SK-N-SH (cell line): ENCODE data around the gene RPH3AL. TPM values are rescaled to one million over a fixed set of nuclear protein-coding genes. Genes with fewer than 3 reads are reported as not detected.

Experiments used
- CTCF ChIA-PET: fragments of 300-600, 350-600 bp; formaldehyde crosslinking; extraction: SDS; loops from one replicate; lab custom pipeline; 2021; lab: Yijun Ruan, JAX
- POLR2A ChIA-PET: fragments of 350-600 bp; sonication (Branson Sonifier 250); formaldehyde crosslinking; extraction: SDS; loops from one replicate; lab custom pipeline; 2020; ENCODE audit warnings: antibody characterized with exemption, inconsistent platforms; lab: Yijun Ruan, JAX
- DNase-seq: peaks from one replicate; pipeline ENCODE4 v3.0.0; 2012
- H2AFZ ChIP-seq: fragments of 200-600 bp; sonication (generic); 2 replicates; pipeline ENCODE4 v1.8.1; 2016; ENCODE audit warnings: antibody characterized with exemption, mild to moderate bottlenecking, low read depth
- H3F3A ChIP-seq: fragments of 200-600 bp; sonication (generic); replicated peaks from 2 replicates; pipeline ENCODE3; 2016; ENCODE audit warnings: antibody characterized with exemption, mild to moderate bottlenecking; ENCODE audit not compliant: insufficient read depth
- H3K27ac ChIP-seq, 2 experiments: fragments of 200-500 bp in 1 of 2; fragments of 200-600 bp in 1 of 2; sonication (Bioruptor generic) in 1 of 2; sonication (generic), shearing (Covaris generic) in 1 of 2; 2 replicates each; pipeline versions ENCODE4 v1.5.1 to v1.6.1; 2014 to 2016; ENCODE audit warnings: low read depth in 2 of 2, inconsistent platforms in 1 of 2, low read length in 1 of 2, mild to moderate bottlenecking in 1 of 2, mixed read lengths in 1 of 2
- H3K27me3 ChIP-seq: fragments of 200-600 bp; sonication (generic), shearing (Covaris generic); 2 replicates; pipeline ENCODE4 v1.6.1; 2016; ENCODE audit warnings: mixed run types; ENCODE audit not compliant: insufficient read depth
- H3K36me3 ChIP-seq, 2 experiments: fragments of 200-500 bp in 1 of 2; fragments of 200-600 bp in 1 of 2; sonication (Bioruptor generic) in 1 of 2; sonication (generic) in 1 of 2; replicated peaks in 1 of 2; 2 replicates each; pipeline versions ENCODE3 to v1.5.1; 2014 to 2016; ENCODE audit warnings: low read length in 1 of 2, mild to moderate bottlenecking in 1 of 2; ENCODE audit not compliant: insufficient read depth in 2 of 2, control insufficient read depth in 1 of 2
- H3K4me1 ChIP-seq, 2 experiments: fragments of 200-500 bp in 1 of 2; fragments of 200-600 bp in 1 of 2; sonication (Bioruptor generic) in 1 of 2; sonication (generic), shearing (Covaris generic) in 1 of 2; 2 replicates each; pipeline versions ENCODE4 v1.5.1 to v1.6.1; 2014 to 2016; ENCODE audit warnings: low read depth in 1 of 2, low read length in 1 of 2, mixed run types in 1 of 2; ENCODE audit not compliant: insufficient read depth in 2 of 2, control insufficient read depth in 1 of 2
- H3K4me2 ChIP-seq: fragments of 200-600 bp; sonication (generic), shearing (Covaris generic); 2 replicates; pipeline ENCODE4 v1.6.1; 2017; ENCODE audit warnings: mixed run types
- H3K4me3 ChIP-seq, 2 experiments: fragments of 200-500 bp in 1 of 2; fragments of 200-600 bp in 1 of 2; sonication (Bioruptor generic) in 1 of 2; sonication (generic), shearing (Covaris generic) in 1 of 2; 2 replicates each; pipeline versions ENCODE4 v1.5.1 to v1.8.1; 2014 to 2016; ENCODE audit warnings: low read depth in 2 of 2, inconsistent platforms in 1 of 2, low read length in 1 of 2, mild to moderate bottlenecking in 1 of 2, mixed read lengths in 1 of 2, moderate library complexity in 1 of 2
- H3K79me2 ChIP-seq: fragments of 200-600 bp; sonication (generic); 2 replicates; pipeline ENCODE4 v1.8.1; 2017; ENCODE audit warnings: mild to moderate bottlenecking; ENCODE audit not compliant: insufficient read depth
- H3K9ac ChIP-seq: fragments of 200-600 bp; sonication (generic); 2 replicates; pipeline ENCODE4 v1.6.1; 2017; ENCODE audit warnings: mixed run types
- H3K9me2 ChIP-seq: fragments of 200-600 bp; sonication (generic); 2 replicates; pipeline ENCODE4 v1.6.1; 2017; ENCODE audit warnings: mixed run types
- H3K9me3 ChIP-seq: fragments of 200-600 bp; sonication (generic); 2 replicates; pipeline ENCODE4 v1.6.1; 2017; ENCODE audit warnings: mixed run types, mild to moderate bottlenecking, moderate library complexity
- H4K20me1 ChIP-seq: fragments of 200-600 bp; sonication (generic); 2 replicates; pipeline ENCODE4 v1.6.1; 2017; ENCODE audit warnings: mild to moderate bottlenecking, mixed run types; ENCODE audit not compliant: insufficient read depth
- CHD2 ChIP-seq: fragments of 150-350 bp; IDR thresholded peaks from 2 replicates; pipeline ENCODE4 v1.6.1; 2018; ENCODE audit warnings: low read length; ENCODE audit not compliant: partially characterized antibody
- EZH2phosphoT487 ChIP-seq: fragments of 200-600 bp; sonication (generic); IDR thresholded peaks from 2 replicates; pipeline ENCODE4 v1.6.1; 2017; ENCODE audit warnings: low read depth, mixed run types, mild to moderate bottlenecking, antibody characterized with exemption, moderate library complexity, borderline replicate concordance
- IRF3 ChIP-seq: fragments of 150-350 bp; IDR thresholded peaks from 2 replicates; pipeline ENCODE4 v1.6.1; 2016; ENCODE audit warnings: mild to moderate bottlenecking, low read depth, low read length
- MXI1 ChIP-seq: IDR thresholded peaks from 2 replicates; pipeline ENCODE4 v1.6.1; 2012; ENCODE audit warnings: mild to moderate bottlenecking, low read depth, low read length, improper control_type of control experiment
- NFIC ChIP-seq: IDR thresholded peaks from 2 replicates; pipeline ENCODE4 v1.4.0; 2012; ENCODE audit warnings: borderline replicate concordance
- RFX5 ChIP-seq: IDR thresholded peaks from 2 replicates; pipeline ENCODE4 v1.6.1; 2012; ENCODE audit warnings: mild to moderate bottlenecking, improper control_type of control experiment, low read length
- SMC3 ChIP-seq: IDR thresholded peaks from 2 replicates; pipeline ENCODE4 v1.6.1; 2012; ENCODE audit warnings: low read depth, low read length, improper control_type of control experiment
- TAF1 ChIP-seq: IDR thresholded peaks from 2 replicates; pipeline ENCODE4 v1.6.1; 2012; ENCODE audit warnings: low read depth, mild to moderate bottlenecking, low read length, moderate library complexity, borderline replicate concordance
- YY1 ChIP-seq: IDR thresholded peaks from 2 replicates; pipeline ENCODE4 v1.4.0; 2012; ENCODE audit warnings: low read depth, mild to moderate bottlenecking
- WGBS: methylation state at CpG from one replicate; pipeline ENCODE4 v1.1.6; 2017; ENCODE audit warnings: low lambda C conversion rate; 5-methylcytosine and 5-hydroxymethylcytosine counted together
- polyA plus RNA-seq, 3 experiments: library from polyadenylated mRNA; depleted of rRNA; stranded (reverse); fragments of >200 nt; gene quantifications; 2 replicates each; pipeline ENCODE4 v1.2.3, GENCODE V29; 2012
- TF ChIP-seq, protein P1 (sequence below): IDR thresholded peaks from 2 replicates; pipeline ENCODE4; 2012
- TF ChIP-seq, protein P2 (sequence below): IDR thresholded peaks from 2 replicates; pipeline ENCODE4 v1.6.1; 2012; ENCODE audit warnings: mild to moderate bottlenecking, low read depth, low read length, moderate library complexity
- TF ChIP-seq, protein P3 (sequence below): fragments of 200-600 bp; sonication (generic); IDR thresholded peaks from 2 replicates; pipeline ENCODE4 v1.6.1; 2017; ENCODE audit warnings: antibody characterized with exemption, mild to moderate bottlenecking, moderate library complexity
- TF ChIP-seq, protein P4 (sequence below): IDR thresholded peaks from 2 replicates; pipeline ENCODE4 v1.4.0; 2012; ENCODE audit warnings: low read depth, borderline replicate concordance

RPH3AL gene
- polyA plus RNA-seq, 1 of the 3 experiments (the other 2 are of a cell fraction): 2.9 TPM

GRCh38 chr17:379531-380465 is 27.2 kb upstream of the RPH3AL start (continued):
- TF ChIP-seq IRF3: no peak
- TF ChIP-seq CHD2: no peak
- TF ChIP-seq, protein P1, sequence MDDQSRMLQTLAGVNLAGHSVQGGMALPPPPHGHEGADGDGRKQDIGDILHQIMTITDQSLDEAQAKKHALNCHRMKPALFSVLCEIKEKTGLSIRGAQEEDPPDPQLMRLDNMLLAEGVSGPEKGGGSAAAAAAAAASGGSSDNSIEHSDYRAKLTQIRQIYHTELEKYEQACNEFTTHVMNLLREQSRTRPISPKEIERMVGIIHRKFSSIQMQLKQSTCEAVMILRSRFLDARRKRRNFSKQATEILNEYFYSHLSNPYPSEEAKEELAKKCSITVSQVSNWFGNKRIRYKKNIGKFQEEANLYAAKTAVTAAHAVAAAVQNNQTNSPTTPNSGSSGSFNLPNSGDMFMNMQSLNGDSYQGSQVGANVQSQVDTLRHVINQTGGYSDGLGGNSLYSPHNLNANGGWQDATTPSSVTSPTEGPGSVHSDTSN: no peak
- no peak for TF ChIP-seq SMC3
- TF ChIP-seq RFX5: no peak
- TF ChIP-seq, protein P2, sequence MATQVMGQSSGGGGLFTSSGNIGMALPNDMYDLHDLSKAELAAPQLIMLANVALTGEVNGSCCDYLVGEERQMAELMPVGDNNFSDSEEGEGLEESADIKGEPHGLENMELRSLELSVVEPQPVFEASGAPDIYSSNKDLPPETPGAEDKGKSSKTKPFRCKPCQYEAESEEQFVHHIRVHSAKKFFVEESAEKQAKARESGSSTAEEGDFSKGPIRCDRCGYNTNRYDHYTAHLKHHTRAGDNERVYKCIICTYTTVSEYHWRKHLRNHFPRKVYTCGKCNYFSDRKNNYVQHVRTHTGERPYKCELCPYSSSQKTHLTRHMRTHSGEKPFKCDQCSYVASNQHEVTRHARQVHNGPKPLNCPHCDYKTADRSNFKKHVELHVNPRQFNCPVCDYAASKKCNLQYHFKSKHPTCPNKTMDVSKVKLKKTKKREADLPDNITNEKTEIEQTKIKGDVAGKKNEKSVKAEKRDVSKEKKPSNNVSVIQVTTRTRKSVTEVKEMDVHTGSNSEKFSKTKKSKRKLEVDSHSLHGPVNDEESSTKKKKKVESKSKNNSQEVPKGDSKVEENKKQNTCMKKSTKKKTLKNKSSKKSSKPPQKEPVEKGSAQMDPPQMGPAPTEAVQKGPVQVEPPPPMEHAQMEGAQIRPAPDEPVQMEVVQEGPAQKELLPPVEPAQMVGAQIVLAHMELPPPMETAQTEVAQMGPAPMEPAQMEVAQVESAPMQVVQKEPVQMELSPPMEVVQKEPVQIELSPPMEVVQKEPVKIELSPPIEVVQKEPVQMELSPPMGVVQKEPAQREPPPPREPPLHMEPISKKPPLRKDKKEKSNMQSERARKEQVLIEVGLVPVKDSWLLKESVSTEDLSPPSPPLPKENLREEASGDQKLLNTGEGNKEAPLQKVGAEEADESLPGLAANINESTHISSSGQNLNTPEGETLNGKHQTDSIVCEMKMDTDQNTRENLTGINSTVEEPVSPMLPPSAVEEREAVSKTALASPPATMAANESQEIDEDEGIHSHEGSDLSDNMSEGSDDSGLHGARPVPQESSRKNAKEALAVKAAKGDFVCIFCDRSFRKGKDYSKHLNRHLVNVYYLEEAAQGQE: no peak
- TF ChIP-seq MXI1: no peak
- TF ChIP-seq, protein P3, sequence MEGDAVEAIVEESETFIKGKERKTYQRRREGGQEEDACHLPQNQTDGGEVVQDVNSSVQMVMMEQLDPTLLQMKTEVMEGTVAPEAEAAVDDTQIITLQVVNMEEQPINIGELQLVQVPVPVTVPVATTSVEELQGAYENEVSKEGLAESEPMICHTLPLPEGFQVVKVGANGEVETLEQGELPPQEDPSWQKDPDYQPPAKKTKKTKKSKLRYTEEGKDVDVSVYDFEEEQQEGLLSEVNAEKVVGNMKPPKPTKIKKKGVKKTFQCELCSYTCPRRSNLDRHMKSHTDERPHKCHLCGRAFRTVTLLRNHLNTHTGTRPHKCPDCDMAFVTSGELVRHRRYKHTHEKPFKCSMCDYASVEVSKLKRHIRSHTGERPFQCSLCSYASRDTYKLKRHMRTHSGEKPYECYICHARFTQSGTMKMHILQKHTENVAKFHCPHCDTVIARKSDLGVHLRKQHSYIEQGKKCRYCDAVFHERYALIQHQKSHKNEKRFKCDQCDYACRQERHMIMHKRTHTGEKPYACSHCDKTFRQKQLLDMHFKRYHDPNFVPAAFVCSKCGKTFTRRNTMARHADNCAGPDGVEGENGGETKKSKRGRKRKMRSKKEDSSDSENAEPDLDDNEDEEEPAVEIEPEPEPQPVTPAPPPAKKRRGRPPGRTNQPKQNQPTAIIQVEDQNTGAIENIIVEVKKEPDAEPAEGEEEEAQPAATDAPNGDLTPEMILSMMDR: no peak
- TF ChIP-seq NFIC: no peak

DNA sequence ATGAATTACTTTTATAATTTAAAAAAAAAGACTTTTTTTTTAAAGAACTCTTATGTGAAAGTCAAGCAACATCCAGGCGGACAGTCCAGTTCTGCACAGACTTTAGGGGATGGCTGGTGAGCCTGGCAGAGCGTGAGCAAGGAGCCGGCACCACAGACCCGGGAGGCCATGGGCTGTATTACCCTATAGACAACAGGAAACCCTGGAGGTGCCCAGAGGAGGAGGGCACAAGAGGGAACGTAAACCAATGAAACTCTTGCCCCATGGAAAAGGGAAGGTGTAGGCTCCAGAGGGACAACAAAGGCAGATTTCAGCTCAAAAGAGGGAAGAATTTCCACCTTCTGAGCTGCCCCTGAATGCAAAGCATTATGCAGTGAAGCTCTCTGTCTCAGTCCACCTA is 25.5 kb upstream of the RPH3AL start:
- Histone ChIP-seq H3K36me3 (no peaks in the 10 kb centered on the region), H3K9me3 (no peaks in the 10 kb centered on the region), H3K4me3 (no peak overlapping the region), H3K9ac (no peak overlapping the region), H3K27ac (no peak overlapping the region), H2AFZ (no peak overlapping the region), H3K9me2 (no peaks in the 10 kb centered on the region), H4K20me1 (no peaks in the 10 kb centered on the region), H3K4me1 (peaks cover 5 to 12% of the 10 kb centered on the region in 2 experiments; a peak in 2 of 4 replicates), H3F3A (peaks cover 3% of the 10 kb centered on the region), H3K4me2 (no peak overlapping the region), H3K79me2 (no peaks in the 10 kb centered on the region), H3K27me3 (no peaks in the 10 kb centered on the region)
- no peak for DNase-seq
- WGBS: 89% methylated on average over 5 of the region's 5 CpGs
- POLR2A ChIA-PET: no interaction called here
- TF ChIP-seq EZH2phosphoT487 (no peak), YY1 (no peak), TAF1 (no peak)
- TF ChIP-seq, protein P4, sequence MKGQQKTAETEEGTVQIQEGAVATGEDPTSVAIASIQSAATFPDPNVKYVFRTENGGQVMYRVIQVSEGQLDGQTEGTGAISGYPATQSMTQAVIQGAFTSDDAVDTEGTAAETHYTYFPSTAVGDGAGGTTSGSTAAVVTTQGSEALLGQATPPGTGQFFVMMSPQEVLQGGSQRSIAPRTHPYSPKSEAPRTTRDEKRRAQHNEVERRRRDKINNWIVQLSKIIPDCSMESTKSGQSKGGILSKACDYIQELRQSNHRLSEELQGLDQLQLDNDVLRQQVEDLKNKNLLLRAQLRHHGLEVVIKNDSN: no peak
- CTCF ChIA-PET: interaction anchor here (1.0 kb wide), 1 partner anchor 68 kb away, joined by 3 read pairs; no protein-coding TSS in a partner anchor
